Measurements from ENCODE around the gene COL11A2. TPM values are rescaled to one million over a fixed set of nuclear protein-coding genes. Genes with fewer than 3 reads are reported as not detected.

COL11A2 gene
- total RNA-seq, 1 experiment from 2014 or later = 0.31 TPM

DNA sequence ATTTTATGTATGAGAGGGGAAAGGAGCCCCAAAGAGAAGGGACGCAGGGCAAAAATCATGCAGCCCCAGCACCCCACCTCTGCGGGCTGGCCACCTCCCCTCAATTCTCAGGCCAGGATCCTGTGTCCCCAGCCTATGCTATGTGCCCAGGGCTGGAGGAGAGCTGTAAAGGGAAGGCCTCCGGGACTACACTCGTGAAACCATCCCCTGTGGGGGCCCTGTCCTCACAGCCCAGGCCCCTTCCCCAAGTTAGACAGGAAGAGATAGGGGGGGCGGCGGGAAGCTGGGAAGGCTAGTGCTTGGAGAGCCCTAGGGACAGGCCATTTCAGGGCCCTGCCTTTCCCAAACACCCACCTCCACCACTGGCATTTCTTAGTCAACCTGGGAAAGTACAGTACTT is 1.4 kb upstream of the COL11A2 start:
- no peak for DNase-seq (ENCODE audit: low spot score)

DNA sequence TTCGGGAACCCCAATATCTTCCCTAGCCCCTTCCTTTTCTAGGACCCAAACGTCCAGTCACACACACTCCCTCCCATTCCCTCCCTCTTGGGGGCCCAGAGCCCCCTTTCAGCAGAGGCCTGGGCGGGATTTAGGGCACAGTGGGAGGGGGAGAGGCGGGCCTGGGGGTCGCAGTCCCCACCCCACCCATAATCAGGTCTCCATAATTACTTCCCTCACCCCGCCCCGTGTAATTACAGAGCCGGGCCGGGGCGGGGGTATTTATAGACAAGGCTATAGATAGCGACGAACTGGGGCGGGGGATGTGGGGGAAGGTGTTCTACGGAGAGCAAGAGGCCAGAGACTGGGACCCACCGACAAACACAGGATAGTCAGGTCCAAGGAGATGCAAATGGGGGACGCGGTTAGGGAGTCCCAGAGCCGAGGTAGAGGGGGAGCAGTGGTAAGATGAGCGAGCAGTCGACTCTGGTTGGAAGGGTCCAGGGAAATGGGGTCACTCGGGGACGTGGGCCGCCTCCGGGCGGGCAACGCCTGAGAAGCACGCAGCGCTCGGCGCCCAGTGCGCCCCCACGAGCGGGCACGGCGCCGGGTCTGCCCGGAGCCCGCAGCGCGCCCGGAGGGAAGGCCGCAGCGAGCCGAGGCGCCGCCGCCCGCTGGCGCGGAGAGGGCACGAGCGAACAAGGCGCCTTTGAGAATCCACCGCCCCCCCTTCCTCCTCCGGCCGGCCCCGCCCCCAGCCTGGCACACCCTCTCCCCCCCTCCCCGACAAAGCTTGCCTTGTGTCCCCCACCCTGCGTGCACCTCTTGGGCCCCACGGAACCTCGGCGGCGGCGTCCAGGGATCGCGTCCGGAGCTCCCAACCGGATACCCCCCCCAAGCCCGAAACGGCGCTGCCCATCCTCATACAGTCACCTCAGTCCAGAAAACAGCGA is 670 bp upstream of the COL11A2 start:
- no peak for DNase-seq (ENCODE audit: low spot score)

DNA sequence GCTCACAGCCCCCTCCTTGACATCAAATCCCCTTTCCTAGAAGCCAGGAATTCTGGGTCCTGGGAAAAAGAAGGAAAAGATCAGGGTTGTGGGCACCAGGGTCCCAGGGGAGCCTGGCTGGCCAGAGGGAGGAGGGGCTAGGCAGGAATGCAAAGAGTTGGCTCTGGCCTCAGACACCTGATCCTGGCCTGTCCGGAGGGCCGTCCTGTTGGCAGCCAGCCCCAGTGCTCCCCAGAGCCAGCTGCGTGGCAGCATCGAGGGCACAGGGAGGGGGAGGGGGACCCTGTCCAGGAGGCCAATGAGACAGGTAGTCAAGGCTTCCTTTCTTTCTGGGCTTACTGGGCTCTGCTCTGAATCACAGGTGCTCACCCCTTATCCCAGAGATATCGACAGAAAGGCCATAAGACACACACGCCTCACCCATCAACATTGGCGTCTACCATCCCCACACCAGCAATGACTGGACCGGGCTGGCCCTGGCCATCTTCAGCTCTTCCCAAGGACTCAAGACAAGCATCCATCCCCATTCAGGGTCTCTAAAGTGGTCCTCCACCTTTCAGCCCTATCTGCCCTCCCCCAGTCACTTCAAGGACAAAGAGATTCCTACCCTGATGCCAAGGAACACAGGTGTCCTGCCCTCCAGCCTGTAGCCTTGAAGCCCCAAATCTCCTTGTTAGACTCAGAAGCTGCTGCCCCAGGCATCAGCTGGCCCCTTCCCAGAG is 723 bp downstream of the COL11A2 start:
- DNase-seq (ENCODE audit: low spot score) = no peak

DNA sequence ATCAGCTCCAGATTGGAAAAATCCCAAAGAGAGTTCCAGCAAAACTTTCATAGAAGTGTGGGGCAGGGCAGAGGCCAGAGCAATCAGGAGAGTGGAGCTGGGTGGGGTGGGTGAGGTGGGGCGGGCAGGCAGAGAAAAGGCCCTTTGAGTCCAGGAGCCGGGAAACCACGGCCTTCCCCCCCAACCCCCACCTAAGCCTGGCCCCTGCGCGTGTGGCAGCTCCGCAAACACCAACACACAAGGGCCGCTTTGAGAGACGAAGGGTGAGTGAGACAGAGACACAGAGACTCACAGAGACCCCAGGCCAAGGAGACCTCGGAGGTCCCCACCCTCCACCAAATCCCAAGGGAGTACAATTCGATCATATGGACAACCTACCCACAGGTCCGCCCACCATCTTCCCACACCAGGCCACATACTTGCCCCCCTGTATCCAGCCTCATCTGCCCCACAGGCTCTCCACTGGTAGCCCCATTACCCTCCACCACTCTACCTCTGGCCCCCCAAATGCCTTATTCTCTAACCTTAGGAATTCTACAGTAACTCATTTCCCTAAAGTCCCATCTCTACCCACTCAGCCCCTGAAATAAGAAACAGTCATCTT is 1.7 kb downstream of the COL11A2 start:
- no peak for DNase-seq (ENCODE audit: low spot score)

DNA sequence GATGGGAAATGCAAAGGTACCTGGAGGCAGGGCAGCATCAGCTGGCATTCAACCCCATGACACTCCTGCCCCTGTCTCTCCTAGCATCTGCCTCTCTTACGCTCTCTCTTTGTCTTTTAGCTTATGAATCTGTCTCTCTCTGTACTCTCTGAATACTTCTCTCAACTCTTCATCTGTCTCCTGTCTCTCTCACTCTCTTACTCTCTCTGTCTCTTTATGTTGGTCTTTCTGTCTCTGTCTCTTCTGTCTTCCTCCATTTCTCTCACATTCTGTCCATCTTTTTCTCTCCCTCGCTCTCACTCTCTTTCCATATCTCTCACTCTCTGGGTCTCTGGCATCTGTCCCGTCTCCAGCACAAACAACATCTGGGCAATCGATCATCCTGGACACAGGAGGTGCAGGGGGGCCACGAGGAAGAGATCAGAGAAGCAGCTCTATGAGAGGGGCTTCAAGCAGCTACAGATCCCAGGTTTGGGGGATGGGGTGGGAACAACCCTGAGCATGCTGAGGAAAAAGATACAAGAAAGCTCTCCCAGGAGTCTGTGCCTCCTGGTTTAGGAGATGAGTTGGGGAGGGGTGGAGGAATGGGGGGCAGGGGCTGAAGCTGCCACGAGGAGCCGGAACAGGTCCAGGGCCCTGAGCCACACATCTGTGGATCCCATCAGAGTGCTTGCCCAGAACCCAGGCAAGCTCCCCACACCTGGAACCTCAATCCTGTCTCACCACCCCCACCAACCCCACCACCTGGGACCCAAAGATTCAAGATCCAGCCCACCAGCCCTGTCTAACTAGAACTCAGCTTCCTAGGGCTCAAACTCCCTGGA is 2.4 kb downstream of the COL11A2 start:
- DNase-seq (ENCODE audit: low spot score) = no peak

DNA sequence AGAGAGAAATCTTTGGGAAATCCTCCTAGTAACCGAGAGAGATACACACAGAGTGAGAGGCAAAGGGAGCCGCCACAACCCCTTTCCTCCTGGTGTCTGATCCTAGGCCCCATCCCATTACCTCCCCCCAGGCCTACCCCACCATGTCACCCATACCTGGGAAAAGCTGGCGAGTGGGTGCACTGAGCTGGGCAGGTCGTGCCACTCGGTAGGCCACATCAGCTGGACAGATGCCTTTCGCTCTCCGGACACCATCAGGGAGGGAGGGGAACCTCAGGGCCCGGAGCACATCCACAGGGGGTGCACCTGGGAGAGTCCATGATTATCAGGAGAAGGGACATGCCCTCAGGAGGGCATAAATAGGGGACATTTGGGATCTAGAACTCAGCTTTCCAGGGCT is 3.1 kb downstream of the COL11A2 start:
- DNase-seq (ENCODE audit: low spot score) = no peak

DNA sequence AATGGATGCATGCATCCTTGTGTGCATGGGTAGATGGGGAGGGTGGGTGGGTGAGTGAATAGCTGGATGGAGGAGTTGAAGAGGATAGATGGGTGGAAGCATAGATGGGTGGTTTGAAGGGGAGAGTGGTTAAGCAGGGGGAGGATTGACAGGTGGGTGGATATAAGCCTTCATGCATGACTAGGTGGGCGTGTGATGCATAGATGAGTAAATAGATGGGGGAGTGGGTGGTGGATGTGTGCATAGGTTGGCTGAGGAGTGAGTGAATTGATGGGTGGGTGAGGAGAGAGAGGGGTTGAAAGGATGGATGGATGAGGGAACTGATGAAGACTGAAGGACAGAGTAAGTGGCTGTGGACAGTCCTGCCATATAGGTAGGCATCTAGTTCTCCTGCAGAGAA is 4.5 kb downstream of the COL11A2 start:
- DNase-seq (ENCODE audit: low spot score) = no peak

DNA sequence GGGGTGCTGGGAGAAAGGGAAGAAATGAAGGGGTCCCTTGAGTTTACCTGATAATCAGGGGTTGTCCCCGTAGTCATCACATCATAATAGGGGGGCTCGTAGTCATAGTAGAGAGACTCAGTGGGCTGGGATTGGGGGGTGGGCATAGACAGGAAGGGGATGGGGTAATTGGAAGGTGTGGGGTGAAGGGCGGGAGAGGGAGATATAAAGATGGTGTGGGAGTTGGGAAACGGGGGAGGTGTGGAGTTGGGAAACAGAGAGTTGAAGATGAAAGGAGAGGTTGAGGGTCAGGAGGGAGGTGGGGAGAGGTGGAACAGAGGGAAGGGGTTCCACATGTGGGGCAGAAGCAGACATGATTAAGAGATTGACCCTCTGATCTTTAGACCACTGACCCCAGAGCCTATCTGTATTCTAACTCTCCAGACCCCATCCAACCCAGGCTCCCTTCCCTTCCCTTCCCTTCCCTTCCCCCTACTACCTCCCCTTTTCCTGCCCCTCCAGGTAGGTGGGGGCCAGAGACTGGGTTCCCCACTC is 6.5 kb downstream of the COL11A2 start:
- no peak for DNase-seq (ENCODE audit: low spot score)

DNA sequence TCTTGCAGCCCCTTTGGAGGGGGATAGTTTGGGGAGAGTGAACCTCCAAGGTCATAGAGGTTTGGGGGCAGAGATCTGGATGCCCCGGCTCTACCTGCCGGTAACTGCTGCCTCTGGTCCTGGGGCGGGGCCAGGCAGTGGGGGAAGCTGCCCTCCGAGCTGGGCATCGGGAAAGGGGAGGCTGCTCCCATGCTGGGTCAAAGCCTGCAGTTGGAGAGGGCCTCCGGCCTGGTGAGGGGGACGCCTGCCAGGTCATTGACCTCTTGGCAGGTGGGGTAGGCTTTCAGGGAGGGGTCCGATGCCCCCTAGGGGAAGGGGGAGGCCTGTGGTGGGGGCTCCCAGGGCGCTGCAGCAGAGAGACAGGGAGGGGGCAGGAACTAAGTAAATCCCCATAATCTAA is 7.1 kb downstream of the COL11A2 start:
- DNase-seq (ENCODE audit: low spot score) = no peak

DNA sequence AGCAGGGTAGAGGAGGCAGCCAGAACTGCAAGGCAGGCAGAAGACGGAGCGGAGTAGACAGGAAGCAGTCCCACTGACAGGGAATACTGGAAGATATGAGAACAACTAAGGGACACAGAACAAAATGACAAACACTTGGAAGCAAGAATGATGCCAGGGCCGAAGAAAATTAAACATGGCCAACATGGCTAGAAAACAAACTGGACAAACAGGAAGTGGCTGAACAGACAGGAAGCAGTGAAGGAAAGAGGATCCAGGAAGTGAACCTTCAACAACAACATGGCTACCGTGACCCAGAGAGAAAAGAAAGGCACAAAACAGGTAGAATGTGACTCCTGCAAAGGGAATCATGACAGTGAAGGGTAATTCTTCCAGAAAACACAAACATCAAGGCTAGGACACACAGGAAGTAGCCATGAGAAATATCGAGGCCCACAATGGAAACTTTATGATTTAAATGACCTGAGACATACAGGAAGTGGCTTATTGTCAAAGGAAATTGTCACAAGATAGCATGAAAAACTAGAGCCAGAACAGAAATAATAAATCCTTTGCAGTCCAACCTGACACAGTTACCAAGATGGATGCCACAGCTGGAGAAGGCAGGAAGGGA is 9.1 kb downstream of the COL11A2 start:
- no peak for DNase-seq (ENCODE audit: low spot score)

DNA sequence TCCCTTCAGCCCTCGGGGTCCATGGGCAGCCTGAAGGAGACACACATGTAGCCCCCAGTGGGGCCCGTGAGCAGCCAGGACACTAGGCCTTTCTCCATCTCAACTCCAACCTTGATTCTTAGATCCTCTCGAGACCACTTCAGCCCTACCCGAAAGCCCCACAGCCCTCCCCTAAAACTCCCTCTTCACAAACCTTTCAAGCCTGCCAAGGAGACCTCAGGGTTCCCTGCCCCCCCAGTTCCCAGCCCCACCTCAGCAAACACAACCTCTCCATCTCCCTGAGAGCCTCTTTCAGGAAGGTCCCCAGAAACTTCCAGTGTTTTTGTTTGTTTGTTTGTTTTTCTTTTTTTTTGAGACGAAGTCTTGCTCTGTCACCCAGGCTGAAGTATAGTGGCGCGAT is 11.1 kb downstream of the COL11A2 start:
- no peak for DNase-seq (ENCODE audit: low spot score)

DNA sequence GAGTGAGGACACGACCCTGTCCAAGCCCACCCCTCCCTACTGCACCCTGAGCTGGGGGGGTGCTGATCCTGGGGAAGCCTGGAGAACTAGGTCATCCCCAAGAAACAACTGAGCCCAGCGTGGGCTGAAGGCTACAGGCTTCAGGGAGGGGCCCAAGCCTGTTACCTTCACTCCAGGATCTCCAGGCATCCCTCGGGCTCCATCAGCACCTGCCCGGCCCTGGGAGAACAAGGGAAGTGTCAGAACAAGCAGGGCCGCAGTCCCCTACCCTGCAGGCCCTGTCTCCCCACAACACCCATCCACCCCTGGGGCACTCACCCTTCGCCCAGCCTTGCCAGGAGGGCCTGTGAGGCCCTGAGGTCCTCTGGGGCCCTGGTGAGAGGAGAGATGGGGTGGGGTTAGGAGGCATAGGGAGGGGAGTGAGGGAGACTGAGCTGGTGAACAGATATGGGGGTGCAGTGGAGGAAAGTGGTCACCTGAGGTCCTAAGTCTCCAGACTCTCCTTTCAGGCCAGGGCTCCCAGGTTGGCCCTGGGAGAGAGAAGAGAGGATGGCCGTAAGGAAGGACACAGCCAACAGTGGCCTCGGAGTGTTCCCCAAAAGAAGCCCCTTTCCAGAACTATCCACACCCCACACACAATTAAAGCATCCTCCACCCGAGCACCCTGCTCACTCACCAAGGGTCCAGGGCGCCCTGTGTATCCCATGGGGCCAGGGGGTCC is 13.4 kb downstream of the COL11A2 start:
- no peak for DNase-seq (ENCODE audit: low spot score)

DNA sequence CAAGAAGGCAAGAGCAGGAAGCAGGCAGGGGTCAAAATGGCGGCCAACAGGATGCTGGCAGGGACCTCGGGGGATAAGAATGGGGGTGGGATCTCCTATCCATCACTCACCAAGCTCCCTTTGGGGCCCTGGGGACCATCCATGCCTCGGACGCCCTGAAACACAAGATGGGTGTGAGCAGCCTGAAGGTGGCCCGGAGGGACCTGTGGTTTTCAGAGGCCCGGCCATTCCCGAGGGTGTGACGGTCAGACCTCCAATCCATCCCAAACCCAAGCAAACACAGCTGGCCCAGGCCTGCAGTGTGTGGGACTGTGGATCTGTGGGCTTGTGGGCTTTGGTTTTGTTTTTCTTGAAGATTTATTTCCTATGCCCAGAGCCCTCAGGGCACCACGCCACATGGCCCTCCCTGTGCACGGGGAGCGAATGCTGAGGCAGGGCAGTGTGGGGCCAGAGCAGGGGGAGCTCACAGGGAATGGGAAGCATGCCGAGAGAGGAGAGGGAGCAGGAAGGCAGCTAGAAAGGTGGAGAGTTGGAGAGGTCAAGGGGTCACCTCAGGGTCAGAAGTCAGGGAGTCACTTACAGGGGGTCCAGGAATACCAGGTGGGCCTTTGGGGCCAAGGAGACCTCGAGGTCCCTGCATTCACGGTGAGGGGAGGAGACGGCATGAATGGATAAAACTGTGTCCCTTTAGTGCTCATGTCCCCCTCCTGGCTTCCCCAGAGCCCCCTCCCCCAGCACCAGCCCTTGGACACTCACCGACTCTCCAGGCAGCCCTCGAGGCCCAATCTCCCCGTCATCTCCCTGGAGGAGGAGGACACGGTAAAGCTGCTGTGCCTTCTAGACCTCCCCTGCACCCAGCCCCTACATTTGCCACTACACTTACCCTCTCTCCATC is 14.5 kb downstream of the COL11A2 start:
- no peak for DNase-seq (ENCODE audit: low spot score)

DNA sequence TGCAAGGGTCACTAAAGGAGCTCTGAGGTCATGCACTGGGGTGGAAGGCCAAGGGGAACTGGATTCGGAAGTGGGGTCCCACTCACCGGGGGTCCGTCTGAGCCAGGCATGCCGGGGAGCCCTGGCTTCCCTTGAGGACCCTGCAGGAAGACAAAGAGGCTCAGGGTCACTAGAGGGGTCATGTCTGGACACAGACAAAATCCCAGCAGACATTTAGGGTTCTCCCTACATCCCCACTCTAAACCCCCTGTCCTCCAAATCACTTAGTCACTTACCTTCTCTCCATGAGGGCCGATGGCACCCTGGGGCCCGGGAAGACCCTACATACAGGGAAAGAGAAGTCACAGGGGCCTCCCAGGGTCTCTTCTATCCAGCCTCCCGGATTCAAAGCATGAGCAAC is 15.4 kb downstream of the COL11A2 start:
- no peak for DNase-seq (ENCODE audit: low spot score)

DNA sequence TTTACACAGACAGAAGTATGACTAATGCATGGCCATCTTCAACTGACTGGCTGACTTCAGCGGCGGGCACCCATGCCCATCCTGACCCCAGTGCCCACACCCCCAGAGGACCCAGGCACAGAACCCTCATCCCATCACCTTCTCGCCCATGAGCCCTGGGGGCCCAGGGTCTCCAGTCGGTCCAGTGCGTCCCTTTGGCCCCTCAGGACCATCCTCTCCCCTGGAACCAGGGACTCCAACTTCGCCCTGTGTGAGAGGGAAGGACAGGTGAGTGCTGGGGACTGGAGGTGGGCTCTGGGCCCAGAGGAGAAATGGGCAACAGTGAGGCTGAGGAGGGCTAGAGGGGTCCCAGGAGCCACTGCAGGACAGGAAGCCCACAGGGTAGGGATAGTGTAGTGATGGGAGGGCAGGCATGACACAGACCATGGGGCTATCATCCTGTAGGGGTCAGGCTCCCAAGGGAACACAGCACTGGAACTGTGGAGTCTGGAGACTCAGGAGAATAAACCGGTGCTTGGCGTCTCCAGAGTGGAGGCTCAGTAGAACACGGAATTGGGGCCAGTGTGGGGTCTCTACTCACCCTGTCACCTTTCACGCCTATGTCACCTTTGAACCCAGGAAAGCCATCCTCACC is 16.7 kb downstream of the COL11A2 start:
- DNase-seq (ENCODE audit: low spot score) = no peak

DNA sequence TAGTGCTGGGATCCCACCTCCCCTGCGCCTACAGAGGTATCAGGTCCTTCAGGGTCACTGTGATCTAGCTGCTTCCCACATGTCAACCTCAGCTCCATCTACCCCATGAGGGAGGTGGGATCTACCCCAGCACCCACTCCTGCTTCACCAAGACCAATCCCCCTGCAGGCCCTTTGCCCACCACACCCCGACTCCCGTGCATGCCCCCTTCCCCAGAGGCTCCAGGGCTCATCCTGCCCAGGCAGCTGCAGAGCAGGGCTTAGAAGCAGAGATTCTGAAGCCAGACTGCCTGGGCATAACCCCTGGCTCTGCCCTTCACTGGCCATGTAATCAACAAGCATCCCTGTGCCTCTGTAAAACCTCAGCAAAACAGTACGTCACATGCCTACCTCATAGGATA is 17.5 kb downstream of the COL11A2 start:
- DNase-seq (ENCODE audit: low spot score) = no peak

DNA sequence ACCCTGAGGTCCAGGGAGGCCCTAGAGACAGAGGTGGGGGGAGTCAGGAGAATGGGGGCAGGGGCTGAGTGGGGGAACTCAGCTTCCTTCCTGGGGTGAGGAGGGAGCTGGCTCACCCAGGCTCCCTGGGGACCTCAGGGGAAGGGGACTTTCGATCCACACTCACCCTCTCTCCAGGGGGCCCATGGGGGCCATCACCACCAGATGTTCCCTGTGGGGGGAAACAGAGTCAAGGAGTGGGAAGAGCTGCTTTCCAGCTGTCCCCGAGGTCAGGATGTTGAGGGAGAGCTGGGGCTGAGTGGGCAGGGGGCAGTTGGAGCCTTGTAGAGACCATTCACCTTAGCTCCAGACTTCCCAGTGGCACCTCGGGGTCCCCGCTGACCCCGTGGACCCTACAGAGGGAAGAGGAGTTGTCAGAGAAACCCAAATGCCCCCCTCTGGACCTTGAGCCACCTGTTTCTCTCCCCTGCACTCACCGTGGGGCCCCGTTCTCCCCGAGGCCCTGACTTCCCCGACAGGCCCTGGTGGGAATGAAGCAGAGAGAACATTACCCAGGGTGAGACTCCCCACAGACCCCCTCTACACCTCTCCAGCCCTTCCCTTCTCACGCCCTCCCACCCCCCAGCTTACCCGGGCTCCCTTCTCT is 18.6 kb downstream of the COL11A2 start:
- DNase-seq (ENCODE audit: low spot score) = no peak

All from HT-29 (cell line).